ENCODE measurements around the gene RPS10. TPM values are rescaled to one million over a fixed set of nuclear protein-coding genes. Genes with fewer than 3 reads are reported as not detected.
"Not testable (repeated sequence)": the region's sequence is repeated elsewhere in the genome, so short reads cannot be mapped to it uniquely, and the experiment has no call there.

Gene RPS10
- polyA plus RNA-seq, 4 donors: 2,052 to 4,302 (median 2,586) TPM

DNA sequence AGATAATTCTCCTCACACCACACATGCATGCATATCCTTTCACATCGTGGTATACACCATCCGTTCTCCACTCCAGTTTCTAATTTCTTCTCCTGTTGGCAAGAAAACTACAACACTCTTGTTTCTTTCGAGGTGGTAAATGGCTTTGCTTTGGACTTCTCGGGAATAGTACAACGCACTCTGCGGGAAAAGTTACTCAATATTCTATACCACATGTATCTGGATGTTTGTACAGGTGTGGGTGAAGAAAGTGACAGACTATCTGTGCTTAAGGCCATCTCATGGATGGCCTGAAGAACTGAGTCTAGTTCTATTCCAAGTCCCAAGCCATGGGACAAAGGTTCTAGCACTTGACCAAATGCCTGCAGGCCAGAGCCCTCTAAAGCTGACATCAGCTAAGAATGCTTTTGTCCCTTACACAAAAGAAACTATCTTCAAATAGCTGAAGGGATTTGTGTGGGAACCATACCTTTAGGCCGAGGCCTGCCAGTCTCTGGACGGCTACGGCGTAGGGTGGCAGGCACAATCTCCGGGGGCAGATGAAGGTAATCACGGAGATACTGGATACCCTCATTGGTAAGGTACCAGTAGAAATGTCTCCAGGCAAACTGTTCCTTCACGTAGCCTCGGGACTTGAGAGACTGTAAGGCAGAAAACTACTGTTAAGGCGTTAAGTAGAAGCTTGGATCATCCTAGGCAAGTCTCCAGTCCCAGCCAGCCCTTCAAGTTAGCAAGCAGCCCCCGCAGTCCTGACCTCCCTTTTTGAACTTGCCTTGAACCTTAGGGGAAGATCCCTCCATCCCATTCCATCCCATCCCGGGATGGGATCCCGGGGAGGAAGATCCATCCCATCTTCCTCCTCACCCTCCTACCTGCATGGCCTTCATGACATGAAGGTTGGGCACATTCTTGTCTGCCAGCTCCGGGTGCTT lies 1.4 kb downstream of the RPS10 start:
- no peak for FAIRE-seq
- 68 to 74% (median 69%) methylated on average over 19 of the region's 19 CpGs for WGBS, 3 donors
- H3K27ac ChIP-seq (ENCODE audit: low read depth in 1 of 3, low read length in 2 of 3): peak overlapping the region in 2 of 3 donors; percentile 74 to 81

DNA sequence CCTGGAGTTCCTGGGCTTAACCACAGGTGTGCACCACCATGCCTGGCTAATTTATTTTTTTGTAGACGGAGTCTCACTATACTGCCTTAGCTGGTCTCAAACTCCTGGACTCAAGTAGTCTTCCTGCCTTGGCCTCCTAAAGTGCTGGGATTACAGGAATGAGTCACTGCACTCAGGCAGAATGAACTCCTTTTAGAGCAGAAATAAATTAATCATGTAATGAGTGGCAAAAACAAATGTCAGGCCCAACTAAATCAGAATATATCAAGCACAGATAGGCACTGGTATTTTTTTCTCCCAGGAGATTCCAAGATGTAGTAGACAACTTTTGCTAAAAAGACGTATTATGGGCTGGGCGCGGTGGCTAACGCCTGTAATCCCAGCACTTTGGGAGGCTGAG lies 2.6 kb downstream of the RPS10 start:
- no peaks in the 10 kb centered on the region for H3K27me3 ChIP-seq (ENCODE audit: control insufficient read depth in 3 of 3, insufficient read depth in 3 of 3, low read length in 3 of 3)
- H3K4me3 ChIP-seq (ENCODE audit: low read depth in 1 of 3, low read length in 3 of 3): no peak overlapping the region
- DNase-seq (no peak), FAIRE-seq (no peak)
- peaks cover 19 to 63% (median 24%) of the 10 kb centered on the region in 3 donors for H3K36me3 ChIP-seq (ENCODE audit: control insufficient read depth in 3 of 3, insufficient read depth in 2 of 3, low read depth in 1 of 3, low read length in 3 of 3)
- H3K27ac ChIP-seq (ENCODE audit: low read depth in 1 of 3, low read length in 2 of 3): no peak overlapping the region
- H3K4me1 ChIP-seq (ENCODE audit: control insufficient read depth in 3 of 3, insufficient read depth in 2 of 3, low read depth in 1 of 3, low read length in 2 of 3): peaks cover 2 to 7% (median 6%) of the 10 kb centered on the region in 3 donors
- no peaks in the 10 kb centered on the region for H3K9me3 ChIP-seq (ENCODE audit: control insufficient read depth in 2 of 2, insufficient read depth in 1 of 2, low read depth in 1 of 2, low read length in 1 of 2)
- WGBS, 3 donors: 90 to 94% (median 94%) methylated on average over 5 of the region's 5 CpGs

More for the DNA sequence above, 1.4 kb downstream of the RPS10 start:
- DNase-seq: no peak
- H3K36me3 ChIP-seq (ENCODE audit: control insufficient read depth in 3 of 3, insufficient read depth in 2 of 3, low read depth in 1 of 3, low read length in 3 of 3): peaks cover 15 to 50% (median 20%) of the 10 kb centered on the region in 3 donors
- peaks cover 2 to 7% (median 6%) of the 10 kb centered on the region in 3 donors for H3K4me1 ChIP-seq (ENCODE audit: control insufficient read depth in 3 of 3, insufficient read depth in 2 of 3, low read depth in 1 of 3, low read length in 2 of 3)
- peak overlapping the region; percentile 81 to 97 (median 88) for H3K4me3 ChIP-seq (ENCODE audit: low read depth in 1 of 3, low read length in 3 of 3)
- H3K9me3 ChIP-seq (ENCODE audit: control insufficient read depth in 2 of 2, insufficient read depth in 1 of 2, low read depth in 1 of 2, low read length in 1 of 2): no peaks in the 10 kb centered on the region
- no peaks in the 10 kb centered on the region for H3K27me3 ChIP-seq (ENCODE audit: control insufficient read depth in 3 of 3, insufficient read depth in 3 of 3, low read length in 3 of 3)

GRCh38 chr6:34418367-34418766 lies 7.5 kb downstream of the RPS10 start:
- Histone ChIP-seq H3K27ac (ENCODE audit: low read depth in 1 of 3, low read length in 2 of 3) (no peak overlapping the region), H3K4me1 (ENCODE audit: control insufficient read depth in 3 of 3, insufficient read depth in 2 of 3, low read depth in 1 of 3, low read length in 2 of 3) (peaks cover 0 to 2% (median 0%) of the 10 kb centered on the region in 3 donors), H3K4me3 (ENCODE audit: low read depth in 1 of 3, low read length in 3 of 3) (no peak overlapping the region), H3K9me3 (ENCODE audit: control insufficient read depth in 2 of 2, insufficient read depth in 1 of 2, low read depth in 1 of 2, low read length in 1 of 2) (no peaks in the 10 kb centered on the region), H3K36me3 (ENCODE audit: control insufficient read depth in 3 of 3, insufficient read depth in 2 of 3, low read depth in 1 of 3, low read length in 3 of 3) (peaks cover 16 to 62% (median 25%) of the 10 kb centered on the region in 3 donors), H3K27me3 (ENCODE audit: control insufficient read depth in 3 of 3, insufficient read depth in 3 of 3, low read length in 3 of 3) (no peaks in the 10 kb centered on the region)
- FAIRE-seq (no peak), DNase-seq (no peak)
- WGBS, 3 donors: 71 to 78% (median 72%) methylated on average over 5 of the region's 5 CpGs

DNA sequence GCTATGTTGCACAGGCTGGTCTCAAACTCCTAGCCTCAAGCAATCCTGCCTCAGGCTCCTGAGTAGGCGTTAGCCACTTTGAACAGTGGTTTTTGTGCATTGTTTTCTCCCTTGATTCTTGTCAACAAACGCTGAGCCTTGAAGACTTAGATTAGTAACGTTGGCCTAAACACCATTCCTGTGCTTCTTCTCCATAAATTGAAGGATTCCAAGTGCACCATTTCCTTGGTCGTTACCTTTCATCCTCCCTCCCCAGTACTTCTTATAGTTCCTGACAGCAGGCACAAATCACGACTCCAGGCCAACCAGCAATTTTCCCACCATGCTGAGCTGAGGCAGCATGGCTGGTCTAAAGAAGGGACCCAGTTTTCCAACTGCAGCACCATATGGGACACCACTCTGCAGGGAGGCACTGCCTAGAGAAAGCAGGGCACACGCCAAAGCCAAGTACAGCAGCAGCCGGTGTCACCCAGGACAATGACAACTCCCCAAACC lies 8.9 kb downstream of the RPS10 start:
- FAIRE-seq: no peak
- Histone ChIP-seq H3K9me3 (ENCODE audit: control insufficient read depth in 2 of 2, insufficient read depth in 1 of 2, low read depth in 1 of 2, low read length in 1 of 2) (no peaks in the 10 kb centered on the region), H3K27me3 (ENCODE audit: control insufficient read depth in 3 of 3, insufficient read depth in 3 of 3, low read length in 3 of 3) (no peaks in the 10 kb centered on the region), H3K4me1 (ENCODE audit: control insufficient read depth in 3 of 3, insufficient read depth in 2 of 3, low read depth in 1 of 3, low read length in 2 of 3) (peaks cover 0 to 2% (median 0%) of the 10 kb centered on the region in 3 donors), H3K27ac (ENCODE audit: low read depth in 1 of 3, low read length in 2 of 3) (no peak overlapping the region), H3K36me3 (ENCODE audit: control insufficient read depth in 3 of 3, insufficient read depth in 2 of 3, low read depth in 1 of 3, low read length in 3 of 3) (peaks cover 16 to 49% (median 23%) of the 10 kb centered on the region in 3 donors), H3K4me3 (ENCODE audit: low read depth in 1 of 3, low read length in 3 of 3) (no peak overlapping the region)
- DNase-seq: no peak
- WGBS, 3 donors: 55 to 73% (median 66%) methylated on average over 7 of the region's 7 CpGs

- Histone ChIP-seq H3K4me3 (ENCODE audit: low read depth in 1 of 3, low read length in 3 of 3) (no peak overlapping the region), H3K27me3 (ENCODE audit: control insufficient read depth in 3 of 3, insufficient read depth in 3 of 3, low read length in 3 of 3) (no peaks in the 10 kb centered on the region), H3K4me1 (ENCODE audit: control insufficient read depth in 3 of 3, insufficient read depth in 2 of 3, low read depth in 1 of 3, low read length in 2 of 3) (peaks cover 0 to 2% (median 0%) of the 10 kb centered on the region in 3 donors), H3K36me3 (ENCODE audit: control insufficient read depth in 3 of 3, insufficient read depth in 2 of 3, low read depth in 1 of 3, low read length in 3 of 3) (peaks cover 14 to 35% (median 17%) of the 10 kb centered on the region in 3 donors), H3K9me3 (ENCODE audit: control insufficient read depth in 2 of 2, insufficient read depth in 1 of 2, low read depth in 1 of 2, low read length in 1 of 2) (no peaks in the 10 kb centered on the region), H3K27ac (ENCODE audit: low read depth in 1 of 3, low read length in 2 of 3) (peak overlapping the region; percentile 33 to 57 (median 34))
- FAIRE-seq (no peak), DNase-seq (peak; percentile 90 to 94)
- 29 to 50% (median 34%) methylated on average over 11 of the region's 11 CpGs for WGBS, 3 donors
These were observed 10.6 kb downstream of the RPS10 start for GRCh38 chr6:34414999-34415858.

GRCh38 chr6:34412643-34413214 lies 13.1 kb downstream of the RPS10 start:
- 85 to 86% (median 85%) methylated on average over 5 of the region's 5 CpGs for WGBS, 3 donors
- FAIRE-seq: no peak
- DNase-seq: no peak
- H3K4me3 ChIP-seq (ENCODE audit: low read depth in 1 of 3, low read length in 3 of 3): no peak overlapping the region
- H3K36me3 ChIP-seq (ENCODE audit: control insufficient read depth in 3 of 3, insufficient read depth in 2 of 3, low read depth in 1 of 3, low read length in 3 of 3): peaks cover 2 to 15% (median 10%) of the 10 kb centered on the region in 3 donors
- no peaks in the 10 kb centered on the region for H3K27me3 ChIP-seq (ENCODE audit: control insufficient read depth in 3 of 3, insufficient read depth in 3 of 3, low read length in 3 of 3)
- H3K27ac ChIP-seq (ENCODE audit: low read depth in 1 of 3, low read length in 2 of 3): no peak overlapping the region
- peaks cover 0 to 2% (median 0%) of the 10 kb centered on the region in 3 donors for H3K4me1 ChIP-seq (ENCODE audit: control insufficient read depth in 3 of 3, insufficient read depth in 2 of 3, low read depth in 1 of 3, low read length in 2 of 3)
- no peaks in the 10 kb centered on the region for H3K9me3 ChIP-seq (ENCODE audit: control insufficient read depth in 2 of 2, insufficient read depth in 1 of 2, low read depth in 1 of 2, low read length in 1 of 2)

DNA sequence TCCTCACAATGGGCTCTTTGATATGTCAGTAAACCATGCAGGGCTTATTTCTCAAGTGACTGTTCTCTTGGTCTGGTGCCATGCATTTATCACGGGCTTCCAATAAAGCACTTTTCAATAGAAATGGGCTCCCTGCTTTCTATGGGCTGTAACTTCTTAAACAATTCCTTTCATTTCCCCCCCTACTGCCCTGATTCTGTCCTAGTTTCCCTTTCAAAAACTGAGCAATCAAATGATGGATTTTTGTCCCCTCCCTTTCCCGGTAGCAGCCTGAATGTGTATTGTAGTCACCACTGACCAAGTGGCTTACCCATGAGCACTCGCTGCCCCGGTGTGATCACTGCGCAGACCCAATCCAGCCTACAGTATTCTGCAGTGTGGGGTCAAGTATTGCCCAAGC lies 13.9 kb downstream of the RPS10 start:
- Histone ChIP-seq H3K9me3 (ENCODE audit: control insufficient read depth in 2 of 2, insufficient read depth in 1 of 2, low read depth in 1 of 2, low read length in 1 of 2) (no peaks in the 10 kb centered on the region), H3K27me3 (ENCODE audit: control insufficient read depth in 3 of 3, insufficient read depth in 3 of 3, low read length in 3 of 3) (no peaks in the 10 kb centered on the region), H3K4me1 (ENCODE audit: control insufficient read depth in 3 of 3, insufficient read depth in 2 of 3, low read depth in 1 of 3, low read length in 2 of 3) (peaks cover 0 to 2% (median 0%) of the 10 kb centered on the region in 3 donors), H3K4me3 (ENCODE audit: low read depth in 1 of 3, low read length in 3 of 3) (no peak overlapping the region), H3K36me3 (ENCODE audit: control insufficient read depth in 3 of 3, insufficient read depth in 2 of 3, low read depth in 1 of 3, low read length in 3 of 3) (peaks cover 2 to 9% (median 3%) of the 10 kb centered on the region in 3 donors), H3K27ac (ENCODE audit: low read depth in 1 of 3, low read length in 2 of 3) (no peak overlapping the region)
- WGBS, 3 donors: 88 to 93% (median 89%) methylated on average over 5 of the region's 5 CpGs
- FAIRE-seq: no peak
- DNase-seq: no peak

GRCh38 chr6:34407915-34408314 lies 18.0 kb downstream of the RPS10 start:
- H3K4me1 ChIP-seq (ENCODE audit: control insufficient read depth in 3 of 3, insufficient read depth in 2 of 3, low read depth in 1 of 3, low read length in 2 of 3); H3K4me3 ChIP-seq (ENCODE audit: low read depth in 1 of 3, low read length in 3 of 3); FAIRE-seq; H3K9me3 ChIP-seq (ENCODE audit: control insufficient read depth in 2 of 2, insufficient read depth in 1 of 2, low read depth in 1 of 2, low read length in 1 of 2); DNase-seq; H3K27me3 ChIP-seq (ENCODE audit: control insufficient read depth in 3 of 3, insufficient read depth in 3 of 3, low read length in 3 of 3); H3K36me3 ChIP-seq (ENCODE audit: control insufficient read depth in 3 of 3, insufficient read depth in 2 of 3, low read depth in 1 of 3, low read length in 3 of 3); H3K27ac ChIP-seq (ENCODE audit: low read depth in 1 of 3, low read length in 2 of 3): not testable (repeated sequence)
- WGBS, 3 donors: 96 to 100% (median 100%) methylated on average over 1 of the region's 1 CpG
